NCI-H1417 treated with DMSO at 0.1 percent for 48 hours (cell line): ENCODE measurements around the gene COL26A1.
"Not testable (repeated sequence)": the region's sequence is repeated elsewhere in the genome, so short reads cannot be mapped to it uniquely, and the experiment has no call there.

Source experiments
- DNase-seq: peaks from one replicate; lab custom pipeline; 2025; lab: John Stamatoyannopoulos, UW

COL26A1 gene

GRCh38 chr7:101496017-101496416 is 133.3 kb downstream of the COL26A1 start:
- DNase-seq = no peak

GRCh38 chr7:101501351-101501750 is 138.7 kb downstream of the COL26A1 start:
- no peak for DNase-seq

GRCh38 chr7:101502466-101503098 is 139.9 kb downstream of the COL26A1 start:
- no peak for DNase-seq

GRCh38 chr7:101505510-101505909 is 142.8 kb downstream of the COL26A1 start:
- DNase-seq = not testable (repeated sequence)

GRCh38 chr7:101506531-101506930 is 143.9 kb downstream of the COL26A1 start:
- no peak for DNase-seq

- DNase-seq = no peak
These were observed 144.7 kb downstream of the COL26A1 start for GRCh38 chr7:101507327-101507726.

- peak; percentile 50 for DNase-seq
These were observed 145.1 kb downstream of the COL26A1 start for GRCh38 chr7:101507791-101508252.

GRCh38 chr7:101510297-101510696 is 147.6 kb downstream of the COL26A1 start:
- no peak for DNase-seq

- no peak for DNase-seq
These were observed 149.3 kb downstream of the COL26A1 start for GRCh38 chr7:101511965-101512364.

GRCh38 chr7:101516851-101517250 is 154.2 kb downstream of the COL26A1 start:
- DNase-seq = no peak

- no peak for DNase-seq
These were observed 154.6 kb downstream of the COL26A1 start for GRCh38 chr7:101517304-101517703.

GRCh38 chr7:101518336-101518735 is 155.7 kb downstream of the COL26A1 start:
- DNase-seq = no peak

- DNase-seq = no peak
These were observed 156.8 kb downstream of the COL26A1 start for GRCh38 chr7:101519324-101520023.

- no peak for DNase-seq
These were observed 158.8 kb downstream of the COL26A1 start for GRCh38 chr7:101521430-101521925.

- DNase-seq = no peak
These were observed 159.3 kb downstream of the COL26A1 start for GRCh38 chr7:101522021-101522420.

- DNase-seq = no peak
These were observed 165.4 kb downstream of the COL26A1 start for GRCh38 chr7:101527844-101528667.

GRCh38 chr7:101529560-101529959 is 166.9 kb downstream of the COL26A1 start:
- DNase-seq = no peak

GRCh38 chr7:101531726-101532357 is 169.2 kb downstream of the COL26A1 start:
- DNase-seq = no peak

- DNase-seq = no peak
These were observed 169.9 kb downstream of the COL26A1 start for GRCh38 chr7:101532400-101533102.

GRCh38 chr7:101533103-101533465 is 170.4 kb downstream of the COL26A1 start:
- DNase-seq = no peak

GRCh38 chr7:101534015-101534803 is 171.5 kb downstream of the COL26A1 start:
- no peak for DNase-seq
